Mucosa of rectum (tissue), 2 donors: ENCODE results near the gene FAU.

ENCODE experiments used
- H3K27ac ChIP-seq, 2 donors: one replicate each; pipeline ENCODE4 v1.7.0; 2013; ENCODE audit warnings: inconsistent platforms in 2 of 2, low read depth in 2 of 2, low read length in 2 of 2
- H3K27me3 ChIP-seq, 2 donors: one replicate each; pipeline ENCODE4 v1.7.0; 2013; ENCODE audit warnings: low read length in 2 of 2; ENCODE audit not compliant: control insufficient read depth in 2 of 2, insufficient read depth in 2 of 2
- H3K36me3 ChIP-seq, 2 donors: one replicate each; pipeline ENCODE4 v1.7.0; 2013; ENCODE audit warnings: low read length in 2 of 2; ENCODE audit not compliant: control insufficient read depth in 2 of 2, insufficient read depth in 2 of 2
- H3K4me1 ChIP-seq, 2 donors: one replicate each; pipeline ENCODE4 v1.7.0; 2013; ENCODE audit warnings: low read length in 2 of 2, mild to moderate bottlenecking in 1 of 2; ENCODE audit not compliant: control insufficient read depth in 2 of 2, insufficient read depth in 2 of 2
- H3K4me3 ChIP-seq, 2 donors: one replicate each; pipeline ENCODE4 v1.7.0; 2013; ENCODE audit warnings: low read length in 2 of 2
- H3K9ac ChIP-seq, 2 donors: one replicate each; pipeline ENCODE4 v1.7.0; 2013; ENCODE audit warnings: low read length in 2 of 2, low read depth in 1 of 2, mild to moderate bottlenecking in 1 of 2
- H3K9me3 ChIP-seq, 2 donors: one replicate each; pipeline ENCODE4 v1.7.0; 2013; ENCODE audit warnings: low read length in 2 of 2; ENCODE audit not compliant: control insufficient read depth in 2 of 2
- donor health status: healthy.
- donor health status: Normal muscosa, but diverticular disease.

Gene FAU

GRCh38 chr11:65090628-65091027 is 31.3 kb downstream of the FAU start:
- no peak overlapping the region for H3K9ac ChIP-seq
- no peaks in the 10 kb centered on the region for H3K27me3 ChIP-seq
- no peak overlapping the region for H3K4me3 ChIP-seq

GRCh38 chr11:65089621-65090020 is 32.3 kb downstream of the FAU start:
- Histone ChIP-seq H3K36me3 (peaks cover 38 to 47% of the 10 kb centered on the region in 2 donors), H3K9ac (no peak overlapping the region), H3K4me1 (peaks cover 5 to 10% of the 10 kb centered on the region in 2 donors), H3K27ac (no peak overlapping the region), H3K4me3 (no peak overlapping the region), H3K27me3 (no peaks in the 10 kb centered on the region), H3K9me3 (no peaks in the 10 kb centered on the region)

More at GRCh38 chr11:65090628-65091027, 31.3 kb downstream of the FAU start:
- H3K36me3 ChIP-seq = peaks cover 34 to 39% of the 10 kb centered on the region in 2 donors
- no peak overlapping the region for H3K27ac ChIP-seq
- no peaks in the 10 kb centered on the region for H3K9me3 ChIP-seq
- peaks cover 2% of the 10 kb centered on the region in 2 donors for H3K4me1 ChIP-seq

- Histone ChIP-seq H3K4me3 (no peak overlapping the region), H3K4me1 (peaks cover 13 to 21% of the 10 kb centered on the region in 2 donors), H3K36me3 (peaks cover 38 to 47% of the 10 kb centered on the region in 2 donors), H3K27ac (no peak overlapping the region), H3K9me3 (no peaks in the 10 kb centered on the region), H3K9ac (no peak overlapping the region), H3K27me3 (no peaks in the 10 kb centered on the region)
These were observed 34.1 kb downstream of the FAU start for GRCh38 chr11:65087827-65088226.

GRCh38 chr11:65087216-65087615 is 34.7 kb downstream of the FAU start:
- no peak overlapping the region for H3K9ac ChIP-seq
- no peaks in the 10 kb centered on the region for H3K9me3 ChIP-seq
- peaks cover 38 to 47% of the 10 kb centered on the region in 2 donors for H3K36me3 ChIP-seq
- H3K27me3 ChIP-seq = no peaks in the 10 kb centered on the region
- no peak overlapping the region for H3K4me3 ChIP-seq
- peaks cover 13 to 21% of the 10 kb centered on the region in 2 donors for H3K4me1 ChIP-seq
- H3K27ac ChIP-seq = no peak overlapping the region

- H3K9me3 ChIP-seq = no peaks in the 10 kb centered on the region
- H3K4me1 ChIP-seq = peaks cover 13 to 21% of the 10 kb centered on the region in 2 donors
- H3K27ac ChIP-seq = no peak overlapping the region
- H3K27me3 ChIP-seq = no peaks in the 10 kb centered on the region
- H3K9ac ChIP-seq = no peak overlapping the region
- peaks cover 38 to 47% of the 10 kb centered on the region in 2 donors for H3K36me3 ChIP-seq
- H3K4me3 ChIP-seq = no peak overlapping the region
These were observed 35.1 kb downstream of the FAU start for GRCh38 chr11:65086809-65087208.

- Histone ChIP-seq H3K27me3 (no peaks in the 10 kb centered on the region), H3K4me1 (peaks cover 13 to 21% of the 10 kb centered on the region in 2 donors), H3K4me3 (no peak overlapping the region), H3K27ac (no peak overlapping the region), H3K36me3 (peaks cover 38 to 47% of the 10 kb centered on the region in 2 donors), H3K9ac (no peak overlapping the region), H3K9me3 (no peaks in the 10 kb centered on the region)
These were observed 36.5 kb downstream of the FAU start for GRCh38 chr11:65085446-65085845.

GRCh38 chr11:65084598-65085375 is 37.1 kb downstream of the FAU start:
- H3K9ac ChIP-seq = peak overlapping the region; percentile 75 to 96
- H3K9me3 ChIP-seq = no peaks in the 10 kb centered on the region
- H3K36me3 ChIP-seq = peaks cover 38 to 47% of the 10 kb centered on the region in 2 donors
- no peaks in the 10 kb centered on the region for H3K27me3 ChIP-seq
- H3K27ac ChIP-seq = peak overlapping the region; percentile 89 to 96
- H3K4me3 ChIP-seq = peak overlapping the region; percentile 70 to 97
- H3K4me1 ChIP-seq = peaks cover 13 to 21% of the 10 kb centered on the region in 2 donors

- Histone ChIP-seq H3K9ac (peak within 1 kb of the TSS; percentile 75 to 96), H3K4me1 (peaks cover 13 to 21% of the 10 kb centered on the region in 2 donors), H3K9me3 (no peaks in the 10 kb centered on the region), H3K36me3 (peaks cover 31 to 40% of the 10 kb centered on the region in 2 donors), H3K27me3 (no peaks in the 10 kb centered on the region), H3K27ac (peak within 1 kb of the TSS; percentile 89 to 96), H3K4me3 (peak within 1 kb of the TSS; percentile 70 to 97)
These were observed 37.9 kb downstream of the FAU start, which contains the start of the genes CDCA5 and ZFPL1 for GRCh38 chr11:65083834-65084597. Gene CDCA5, minus strand, starts transcription at chr11:65084040. Its CDS starts 62 bp downstream, at chr11:65083978. Gene ZFPL1, plus strand, starts transcription at chr11:65084222. Its CDS starts 477 bp downstream, at chr11:65084699.

GRCh38 chr11:65083134-65083833 is 38.6 kb downstream of the FAU start:
- Histone ChIP-seq H3K9ac (peak overlapping the region; percentile 56 to 75), H3K27ac (peak overlapping the region in 1 of 2 donors; percentile 96), H3K27me3 (no peaks in the 10 kb centered on the region), H3K36me3 (peaks cover 24 to 34% of the 10 kb centered on the region in 2 donors), H3K4me3 (peak overlapping the region; percentile 70 to 97), H3K4me1 (peaks cover 15 to 24% of the 10 kb centered on the region in 2 donors), H3K9me3 (no peaks in the 10 kb centered on the region)
